SU-DHL-6 (cell line): ENCODE results near the gene DND1.

Source experiments
- H2AFZ ChIP-seq: fragments of 200-600 bp; sonication (generic); 2 replicates; pipeline ENCODE4 v1.6.1; 2014; ENCODE audit warnings: low read depth, mild to moderate bottlenecking, moderate library complexity, mixed read lengths, antibody characterized with exemption, low read length; ENCODE audit not compliant: severe bottlenecking
- H3F3A ChIP-seq: fragments of 200-600 bp; shearing (Covaris generic); 2 replicates; pipeline ENCODE4 v1.6.0; 2016; ENCODE audit warnings: antibody characterized with exemption, mild to moderate bottlenecking; ENCODE audit not compliant: insufficient read depth
- H3K27ac ChIP-seq: fragments of 200-600 bp; sonication (generic); 2 replicates; pipeline ENCODE4 v1.5.1; 2016; ENCODE audit warnings: low read depth, mild to moderate bottlenecking, low read length, moderate library complexity, mixed read lengths
- H3K27me3 ChIP-seq: fragments of 200-600 bp; sonication (generic), shearing (Covaris generic); 2 replicates; pipeline ENCODE4 v1.6.0; 2014; ENCODE audit warnings: mild to moderate bottlenecking, low read length
- H3K36me3 ChIP-seq: fragments of 200-600 bp; sonication (generic); 2 replicates; pipeline ENCODE4 v1.6.1; 2014; ENCODE audit warnings: mild to moderate bottlenecking, low read length, mixed read lengths
- H3K4me2 ChIP-seq: fragments of 300-600, 200-600 bp; shearing (Covaris generic), sonication (generic); 2 replicates; pipeline ENCODE4 v1.6.0; 2014; ENCODE audit warnings: low read length, low read depth, mild to moderate bottlenecking; ENCODE audit not compliant: poor library complexity, severe bottlenecking
- H3K4me3 ChIP-seq: fragments of 200-600 bp; sonication (generic); 2 replicates; pipeline ENCODE4 v1.5.1; 2014; ENCODE audit warnings: antibody characterized with exemption, low read length, mild to moderate bottlenecking, mixed read lengths; ENCODE audit not compliant: insufficient read depth, poor library complexity, severe bottlenecking
- H3K79me2 ChIP-seq: fragments of 200-600 bp; sonication (generic); 2 replicates; pipeline ENCODE4 v1.6.1; 2014; ENCODE audit warnings: mild to moderate bottlenecking, low read length, moderate library complexity; ENCODE audit not compliant: insufficient read depth
- H3K9ac ChIP-seq: fragments of 200-600 bp; sonication (generic); 2 replicates; pipeline ENCODE4 v1.7.0; 2014; ENCODE audit warnings: mild to moderate bottlenecking, low read length
- H3K9me2 ChIP-seq: fragments of 200-600 bp; sonication (generic); replicated peaks from 2 replicates; pipeline ENCODE4 v1.6.1; 2014; ENCODE audit warnings: low read length; ENCODE audit not compliant: insufficient read depth
- H3K9me3 ChIP-seq: fragments of 200-600 bp; sonication (generic); 2 replicates; pipeline ENCODE4 v1.6.1; 2014; ENCODE audit warnings: low read length, mixed read lengths; ENCODE audit not compliant: insufficient read depth
- H4K20me1 ChIP-seq: fragments of 200-600 bp; sonication (generic); 2 replicates; pipeline ENCODE4 v1.6.1; 2014; ENCODE audit warnings: low read depth, mild to moderate bottlenecking, antibody characterized with exemption, low read length, moderate library complexity, mixed read lengths
- EZH2phosphoT487 ChIP-seq: fragments of 200-600 bp; sonication (generic), shearing (Covaris generic); conservative IDR thresholded peaks from 2 replicates; pipeline ENCODE4 v1.6.1; 2018; ENCODE audit warnings: mild to moderate bottlenecking, antibody characterized with exemption, low read length, moderate library complexity, mixed read lengths
- TF ChIP-seq, protein P1 (sequence below): fragments of 200-600 bp; sonication (generic); IDR thresholded peaks from one replicate; pipeline ENCODE4 v1.5.1; 2017; ENCODE audit warnings: antibody characterized with exemption, mild to moderate bottlenecking, low read length, moderate library complexity; ENCODE audit not compliant: insufficient read depth, poor library complexity, severe bottlenecking

DND1 gene

DNA sequence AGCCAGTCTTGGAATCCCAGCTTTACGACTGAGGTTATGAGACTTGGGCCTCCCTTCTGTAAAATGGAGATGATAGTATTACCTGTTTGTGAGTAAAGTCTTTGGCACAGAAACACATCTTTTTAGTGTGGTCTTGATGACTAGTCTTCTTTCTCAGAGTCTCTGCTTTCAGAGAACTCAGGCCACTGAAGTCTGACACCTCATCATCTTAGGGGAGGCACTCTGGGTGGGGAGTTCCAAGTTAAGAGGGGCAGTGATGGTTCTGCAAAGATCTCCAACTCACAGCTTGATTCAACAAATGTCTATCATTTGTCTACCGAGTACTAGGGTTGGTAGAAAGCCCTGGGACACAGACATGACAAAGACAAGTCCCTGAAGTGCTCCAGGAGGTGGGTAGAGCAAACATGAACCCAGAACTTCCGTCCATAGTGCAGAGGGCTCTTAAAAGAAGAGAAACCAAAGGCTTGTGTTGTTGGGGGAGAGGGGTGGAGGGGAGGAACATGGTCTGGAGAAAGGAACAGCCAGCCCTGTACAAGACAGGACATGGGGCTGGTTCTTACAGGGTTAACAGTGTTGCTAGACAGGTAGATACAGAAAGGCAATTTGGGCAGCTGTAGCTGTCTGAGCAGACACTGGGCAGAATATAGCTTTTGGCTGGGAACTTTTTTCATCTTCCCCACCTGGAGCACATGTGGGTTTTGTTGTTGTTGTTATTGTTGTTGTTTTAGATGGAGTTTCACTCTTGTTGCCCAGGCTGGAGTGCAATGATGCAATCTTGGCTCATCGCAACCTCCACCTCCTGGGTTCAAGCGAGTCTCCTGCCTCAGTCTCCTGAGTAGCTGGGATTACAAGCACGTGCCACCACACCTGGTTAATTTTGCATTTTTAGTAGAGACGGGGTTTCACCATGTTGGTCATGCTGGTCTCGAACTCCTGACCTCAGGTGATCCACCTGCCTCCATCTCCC, 37.8 kb downstream of the DND1 start:
- Histone ChIP-seq H3K4me2 (no peak overlapping the region), H3K79me2 (peaks cover 10% of the 10 kb centered on the region), H3K36me3 (no peaks in the 10 kb centered on the region), H2AFZ (peak overlapping the region; percentile 49), H3K9me3 (no peaks in the 10 kb centered on the region), H3F3A (0 out of 2 replicates have a peak, but pooled peaks cover 5% of the 10 kb centered on the region), H3K9ac (no peak overlapping the region), H3K4me3 (no peak overlapping the region), H3K27ac (no peak overlapping the region), H4K20me1 (no peaks in the 10 kb centered on the region), H3K9me2 (no peaks in the 10 kb centered on the region), H3K27me3 (no peaks in the 10 kb centered on the region)
- no peak for TF ChIP-seq EZH2phosphoT487
- TF ChIP-seq, protein P1, sequence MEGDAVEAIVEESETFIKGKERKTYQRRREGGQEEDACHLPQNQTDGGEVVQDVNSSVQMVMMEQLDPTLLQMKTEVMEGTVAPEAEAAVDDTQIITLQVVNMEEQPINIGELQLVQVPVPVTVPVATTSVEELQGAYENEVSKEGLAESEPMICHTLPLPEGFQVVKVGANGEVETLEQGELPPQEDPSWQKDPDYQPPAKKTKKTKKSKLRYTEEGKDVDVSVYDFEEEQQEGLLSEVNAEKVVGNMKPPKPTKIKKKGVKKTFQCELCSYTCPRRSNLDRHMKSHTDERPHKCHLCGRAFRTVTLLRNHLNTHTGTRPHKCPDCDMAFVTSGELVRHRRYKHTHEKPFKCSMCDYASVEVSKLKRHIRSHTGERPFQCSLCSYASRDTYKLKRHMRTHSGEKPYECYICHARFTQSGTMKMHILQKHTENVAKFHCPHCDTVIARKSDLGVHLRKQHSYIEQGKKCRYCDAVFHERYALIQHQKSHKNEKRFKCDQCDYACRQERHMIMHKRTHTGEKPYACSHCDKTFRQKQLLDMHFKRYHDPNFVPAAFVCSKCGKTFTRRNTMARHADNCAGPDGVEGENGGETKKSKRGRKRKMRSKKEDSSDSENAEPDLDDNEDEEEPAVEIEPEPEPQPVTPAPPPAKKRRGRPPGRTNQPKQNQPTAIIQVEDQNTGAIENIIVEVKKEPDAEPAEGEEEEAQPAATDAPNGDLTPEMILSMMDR, result no peak

DNA sequence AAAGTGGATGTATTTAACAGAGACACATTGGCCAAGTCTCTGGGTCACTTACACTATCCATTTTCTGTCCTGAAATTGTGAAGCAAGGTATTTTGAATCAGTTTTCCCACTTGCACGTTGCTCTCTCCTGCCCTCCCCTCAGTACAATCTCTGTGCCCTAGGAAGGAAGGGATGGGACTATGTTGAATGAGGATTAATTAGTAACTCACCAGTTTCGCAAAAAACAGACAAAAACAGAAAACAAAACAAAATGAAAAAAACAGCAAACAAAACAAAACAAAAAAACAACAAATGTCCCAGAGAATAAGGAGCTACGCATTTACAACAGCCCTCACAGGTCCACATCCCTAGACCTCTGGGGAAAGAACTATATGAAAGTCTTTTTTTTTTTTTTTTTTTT, 39.3 kb downstream of the DND1 start:
- Histone ChIP-seq H3K4me3 (no peak overlapping the region), H3K36me3 (no peaks in the 10 kb centered on the region), H3K9ac (no peak overlapping the region), H2AFZ (no peak overlapping the region), H3K79me2 (no peaks in the 10 kb centered on the region), H3K9me3 (no peaks in the 10 kb centered on the region), H4K20me1 (no peaks in the 10 kb centered on the region), H3F3A (0 out of 2 replicates have a peak, but pooled peaks cover 5% of the 10 kb centered on the region), H3K9me2 (no peaks in the 10 kb centered on the region), H3K4me2 (no peak overlapping the region), H3K27ac (no peak overlapping the region), H3K27me3 (no peaks in the 10 kb centered on the region)
- TF ChIP-seq, protein P1, result no peak
- TF ChIP-seq EZH2phosphoT487, result no peak

DNA sequence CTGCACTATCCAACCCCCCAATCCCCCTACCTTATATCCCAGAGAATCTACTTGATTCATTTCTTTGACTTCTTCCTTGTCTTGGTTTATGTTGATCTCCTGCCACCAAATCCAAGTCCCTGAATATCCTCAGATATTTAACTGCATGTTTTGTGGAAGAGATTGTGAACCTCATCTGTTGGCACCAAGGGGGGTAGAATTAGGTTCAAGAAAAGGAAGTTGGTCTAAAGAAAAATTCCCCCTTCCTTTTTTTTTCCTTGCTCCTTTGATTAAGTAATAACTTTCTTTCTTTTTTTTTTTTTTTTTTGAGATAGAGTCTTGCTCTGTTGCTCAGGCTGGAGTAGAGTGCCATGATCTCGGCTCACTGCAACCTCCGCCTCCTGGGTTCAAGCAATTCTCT, 39.9 kb downstream of the DND1 start:
- Histone ChIP-seq H3K27me3 (no peaks in the 10 kb centered on the region), H3K9me2 (no peaks in the 10 kb centered on the region), H3K79me2 (no peaks in the 10 kb centered on the region), H3K9me3 (peaks cover 4% of the 10 kb centered on the region; the same call in 1 of the 2 replicates), H3K36me3 (no peaks in the 10 kb centered on the region), H2AFZ (no peak overlapping the region), H4K20me1 (no peaks in the 10 kb centered on the region), H3F3A (0 out of 2 replicates have a peak, but pooled peaks cover 5% of the 10 kb centered on the region), H3K9ac (no peak overlapping the region), H3K4me2 (no peak overlapping the region), H3K4me3 (no peak overlapping the region), H3K27ac (no peak overlapping the region)
- TF ChIP-seq, protein P1, result no peak
- no peak for TF ChIP-seq EZH2phosphoT487
